ENCODE data around the gene RNGTT.

Gene RNGTT

GRCh38 chr6:88575536-88575935, 387.9 kb downstream of the RNGTT start:
- no peak for DNase-seq

DNA sequence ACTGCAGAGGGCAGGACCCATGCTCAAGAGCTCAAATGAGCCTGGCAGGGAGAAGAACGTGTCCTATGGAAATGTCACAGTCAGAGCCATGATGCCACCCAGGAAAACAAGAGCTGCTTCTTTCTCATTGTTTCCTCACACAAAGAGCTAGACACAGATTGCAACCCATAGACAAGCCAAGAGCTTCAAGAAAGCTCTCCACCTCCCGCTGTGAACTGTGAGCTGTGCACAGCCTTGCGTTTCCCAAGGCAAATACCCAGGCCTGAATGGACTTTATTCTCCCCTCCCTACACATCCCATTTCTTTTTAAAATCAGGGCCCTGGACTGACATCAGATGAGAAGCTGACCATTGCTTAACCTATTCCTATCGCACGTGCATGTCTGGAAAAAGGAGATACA, 388.8 kb downstream of the RNGTT start:
- DNase-seq = no peak

- DNase-seq = no peak
These were observed 389.4 kb downstream of the RNGTT start for GRCh38 chr6:88574031-88574430.

GRCh38 chr6:88573561-88573960, 389.9 kb downstream of the RNGTT start:
- DNase-seq = no peak

- no peak for DNase-seq
These were observed 390.8 kb downstream of the RNGTT start for GRCh38 chr6:88572449-88573139.

- DNase-seq = no peak
These were observed 393.5 kb downstream of the RNGTT start for GRCh38 chr6:88569959-88570358.

GRCh38 chr6:88567696-88568095, 395.7 kb downstream of the RNGTT start:
- no peak for DNase-seq

- no peak for DNase-seq
These were observed 396.5 kb downstream of the RNGTT start for GRCh38 chr6:88566746-88567534.

- DNase-seq = no peak
These were observed 397.6 kb downstream of the RNGTT start for GRCh38 chr6:88565836-88566235.

GRCh38 chr6:88565409-88565811, 398.0 kb downstream of the RNGTT start:
- no peak for DNase-seq

DNA sequence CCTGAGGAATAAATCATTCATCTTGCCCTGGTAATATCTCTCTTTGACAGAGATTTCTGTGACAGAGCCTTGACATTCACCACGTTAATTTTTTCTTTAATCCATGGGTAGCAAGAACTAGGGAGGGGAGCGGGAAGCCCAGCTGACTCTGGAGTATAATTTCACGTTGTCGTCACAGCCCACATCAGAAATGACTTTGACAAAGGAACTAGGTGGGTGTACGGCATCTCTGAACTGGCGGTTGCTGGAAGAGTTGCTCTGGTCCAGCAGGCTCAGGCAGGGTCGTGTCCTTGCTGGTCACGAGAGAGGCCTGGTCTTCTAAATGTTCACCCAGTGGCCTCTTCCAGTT, 400.2 kb downstream of the RNGTT start:
- no peak for DNase-seq

DNA sequence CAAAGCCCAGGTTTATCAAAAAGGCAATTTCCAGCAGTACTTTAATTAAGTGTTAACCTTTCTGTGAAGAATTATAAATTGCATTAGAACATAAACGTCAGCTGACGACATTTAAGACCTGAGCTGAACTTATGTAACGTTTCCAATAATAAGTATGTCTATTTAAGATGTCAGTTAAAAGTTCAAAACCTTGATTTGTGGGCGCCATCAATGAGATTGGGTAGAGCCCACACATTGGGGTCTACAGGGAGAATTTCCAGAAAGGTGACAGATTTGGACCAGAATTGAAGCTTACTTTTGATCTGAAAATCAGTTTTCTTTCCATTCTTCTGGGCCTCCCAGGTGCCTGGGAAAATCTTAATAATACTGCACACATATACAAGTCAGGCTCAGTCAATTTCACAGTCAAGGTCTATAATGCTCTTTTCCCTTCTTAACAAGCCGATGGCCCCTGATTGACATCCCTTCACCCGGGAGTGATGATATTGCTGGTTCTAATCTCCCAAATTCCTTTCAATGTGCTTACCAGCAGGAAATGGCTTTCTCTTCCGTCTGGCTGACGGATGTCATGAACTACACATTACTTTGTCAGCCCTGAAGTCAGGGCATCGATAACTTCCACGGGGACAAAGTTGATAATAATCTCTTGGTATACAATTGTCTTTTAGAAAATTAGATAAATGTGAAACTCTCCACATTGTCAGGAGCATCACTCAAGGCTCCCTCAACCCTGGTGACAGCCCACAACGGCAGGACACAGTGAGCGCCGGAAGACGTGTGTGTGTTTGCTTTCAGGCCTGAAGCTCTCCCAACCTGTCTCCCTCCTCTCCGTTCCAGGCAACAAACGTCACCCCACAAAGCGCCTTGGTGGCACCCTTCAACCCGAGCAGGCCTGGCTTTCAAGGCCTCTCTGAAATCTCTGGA, 400.8 kb downstream of the RNGTT start:
- no peak for DNase-seq

- no peak for DNase-seq
These were observed 401.5 kb downstream of the RNGTT start for GRCh38 chr6:88561954-88562315.

DNA sequence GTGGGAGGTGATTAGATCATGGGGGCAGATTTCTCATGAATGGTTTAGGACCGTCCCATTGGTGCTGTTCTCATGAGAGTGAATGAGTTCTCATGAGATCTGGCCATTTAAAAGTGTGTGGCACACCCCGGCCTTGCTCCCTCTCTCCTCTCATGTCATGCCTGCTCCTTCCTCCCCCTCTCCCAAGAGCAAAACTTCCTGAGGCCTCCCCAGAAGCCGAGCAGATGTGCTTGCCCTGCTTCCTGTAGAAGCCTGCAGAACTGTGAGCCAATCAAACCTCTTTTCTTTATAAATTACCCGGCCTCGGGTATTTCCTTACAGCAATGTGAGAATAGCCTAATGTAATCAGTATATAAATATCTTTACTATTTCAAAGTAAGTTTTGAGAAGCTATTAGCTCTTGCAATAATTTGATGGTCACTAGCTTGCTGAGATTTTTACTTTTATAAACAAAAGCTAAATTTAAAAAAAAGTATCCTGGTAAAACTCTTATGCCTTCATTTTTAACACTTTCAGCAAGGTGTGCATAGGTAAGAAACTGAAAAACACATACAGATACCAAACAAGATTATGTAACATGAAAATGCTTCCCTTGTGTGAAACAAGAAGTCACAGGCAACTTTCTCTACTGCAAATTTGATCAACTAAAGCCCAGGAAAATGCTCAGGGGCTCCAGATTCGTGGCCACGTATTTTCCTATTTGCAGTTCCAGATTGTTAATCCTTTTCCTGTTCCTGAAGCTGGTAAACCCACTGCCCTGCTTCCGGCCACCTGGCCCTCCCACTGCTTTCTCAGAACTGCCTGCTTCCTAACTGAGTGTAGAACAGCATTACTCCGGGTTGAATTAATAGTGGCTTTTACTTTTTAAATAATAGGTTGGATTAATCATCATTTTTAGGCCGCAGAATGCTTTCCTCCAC, 402.1 kb downstream of the RNGTT start:
- no peak for DNase-seq
